ENCODE data around the gene PRKCH. TPM values are rescaled to one million over a fixed set of nuclear protein-coding genes. Genes with fewer than 3 reads are reported as not detected.

Gene PRKCH
- total RNA-seq, 1 experiment from 2014 or later: 5.2 TPM

- no peaks in the 10 kb centered on the region; the same call in 1 of the 2 replicates for H3K27me3 Mint-ChIP-seq (ENCODE audit: low read depth)
- DNase-seq: peak; percentile 63
Observed at GRCh38 chr14:61470261-61470960, 149.0 kb downstream of the PRKCH start.

More at GRCh38 chr14:61470261-61470960, 149.0 kb downstream of the PRKCH start:
- no peak overlapping the region for H2BK15ac ChIP-seq (ENCODE audit: low read depth, low read length)
- no peak overlapping the region for H3K27ac ChIP-seq (ENCODE audit: insufficient read length, low read depth, low read length)
- Mint-ChIP-seq H3K9me3 (no peaks in the 10 kb centered on the region; a peak in 1 of 5 replicates), H3K4me1 (peaks cover 58 to 59% of the 10 kb centered on the region in 2 experiments), H3K4me3 (peak overlapping the region; percentile 4 to 68; a peak in 4 of 5 replicates), H3K36me3 (ENCODE audit: insufficient read depth in 1 of 3, low read depth in 3 of 3) (peaks cover 0 to under 1% (median 0%) of the 10 kb centered on the region in 3 experiments; a peak in 2 of 7 replicates), H3K27ac (peak overlapping the region; percentile 34 to 95 (median 35); a peak in 5 of 7 replicates)
- H2BK20ac ChIP-seq (ENCODE audit: low read depth, low read length, poor library complexity, severe bottlenecking): no peak overlapping the region
- no peak overlapping the region for H2BK120ac ChIP-seq (ENCODE audit: low read depth, low read length, poor library complexity, severe bottlenecking)
- H3K9me3 ChIP-seq (ENCODE audit: control insufficient read depth, low read depth, low read length): no peaks in the 10 kb centered on the region
- H3K27me3 ChIP-seq (ENCODE audit: insufficient read depth, low read length): no peaks in the 10 kb centered on the region
- no peak overlapping the region for H2BK5ac ChIP-seq (ENCODE audit: insufficient read length, low read length)
- no peak overlapping the region for H3K4ac ChIP-seq (ENCODE audit: low read depth, low read length)
- H2AK5ac ChIP-seq (ENCODE audit: insufficient read length, low read length): no peak overlapping the region
- H4K5ac ChIP-seq (ENCODE audit: insufficient read length, low read depth, low read length): no peak overlapping the region
- H3K56ac ChIP-seq (ENCODE audit: insufficient read length, low read depth, low read length): no peak overlapping the region
- no peak overlapping the region for H4K91ac ChIP-seq (ENCODE audit: insufficient read length, low read depth, low read length)
- H2AFZ ChIP-seq (ENCODE audit: low read length): no peak overlapping the region
- no peaks in the 10 kb centered on the region for H3K79me1 ChIP-seq (ENCODE audit: insufficient read depth, low read depth, low read length, poor library complexity, severe bottlenecking)
- peaks cover 10% of the 10 kb centered on the region; the same call in 1 of the 2 replicates for H3K4me1 ChIP-seq (ENCODE audit: insufficient read depth, low read length)
- peak overlapping the region; percentile 54 for H3K4me2 ChIP-seq (ENCODE audit: insufficient read depth, insufficient read length, low read length)
- H3K79me2 ChIP-seq (ENCODE audit: insufficient read depth, low read length): no peaks in the 10 kb centered on the region
- H2BK12ac ChIP-seq (ENCODE audit: insufficient read length, low read depth, low read length): no peak overlapping the region
- H4K20me1 ChIP-seq (ENCODE audit: control insufficient read depth, insufficient read depth, insufficient read length): no peaks in the 10 kb centered on the region
- no peak overlapping the region for H4K8ac ChIP-seq (replicated peaks; ENCODE audit: insufficient read length, low read depth, low read length)
- H3K23ac ChIP-seq (ENCODE audit: insufficient read length, low read depth, low read length): no peak overlapping the region
- TF ChIP-seq CTCF (conservative IDR thresholded peaks at IDR 0.05): peak; percentile 35; the same call in 1 of the 3 replicates
- H3T11ph ChIP-seq (ENCODE audit: low read length): no peak overlapping the region
- H3K23me2 ChIP-seq (ENCODE audit: insufficient read length, low read depth, low read length, poor library complexity, severe bottlenecking): peaks cover 2% of the 10 kb centered on the region
- H3K14ac ChIP-seq (ENCODE audit: insufficient read depth, low read length): no peak overlapping the region
- no peak overlapping the region for H3K18ac ChIP-seq (ENCODE audit: insufficient read length, low read depth, low read length)
- no peak overlapping the region for H3K9ac ChIP-seq (ENCODE audit: extremely low read depth, insufficient read length, low read length)
- no CpG with 5 or more reads among the region's 13 CpGs for WGBS (ENCODE audit: extremely low coverage, insufficient read length, low lambda C conversion rate)
